Testis (tissue), 3 donors: ENCODE results near the gene SSU72. TPM values are rescaled to one million over a fixed set of nuclear protein-coding genes. Genes with fewer than 3 reads are reported as not detected.
"Not testable (repeated sequence)": the region's sequence is repeated elsewhere in the genome, so short reads cannot be mapped to it uniquely, and the experiment has no call there.

Experiments
- DNase-seq: peaks from one replicate; pipeline ENCODE4 v3.0.0-alpha.2; 2019
- H3K27ac ChIP-seq, 2 donors: fragments of 200-600 bp; sonication (generic); one replicate each; pipeline ENCODE4 v1.5.1; 2019
- H3K27me3 ChIP-seq: fragments of 200-600 bp; sonication (generic); one replicate; pipeline ENCODE4 v1.5.1; 2019
- H3K36me3 ChIP-seq: fragments of 200-600 bp; sonication (generic); one replicate; pipeline ENCODE4 v1.5.1; 2017; ENCODE audit warnings: low read depth; ENCODE audit errors: missing control alignments
- H3K4me1 ChIP-seq: fragments of 200-600 bp; sonication (generic); one replicate; pipeline ENCODE4 v1.5.1; 2019
- H3K4me3 ChIP-seq, 2 donors: fragments of 200-600 bp; sonication (generic); one replicate each; pipeline ENCODE4 v1.5.1; 2017 to 2019
- H3K9me3 ChIP-seq: fragments of 200-600 bp; sonication (generic); one replicate; pipeline ENCODE4 v1.5.1; 2017
- CTCF ChIP-seq, 3 experiments: fragments of 450-650 bp in 2 of 3; fragments of 200-600 bp in 1 of 3; sonication (generic) in 1 of 3; IDR thresholded peaks; one replicate each; pipeline ENCODE4 v1.5.1; 2016 to 2019; ENCODE audit warnings: antibody characterized with exemption in 3 of 3, mild to moderate bottlenecking in 2 of 3, moderate library complexity in 1 of 3
- POLR2A ChIP-seq: fragments of 450-650 bp; IDR thresholded peaks from one replicate; pipeline ENCODE4 v1.6.1; 2017; ENCODE audit warnings: antibody characterized with exemption, mild to moderate bottlenecking, moderate library complexity
- WGBS, 2 donors: methylation state at CpG; one replicate each; pipeline ENCODE4 v1.1.5; 2018; 5-methylcytosine and 5-hydroxymethylcytosine counted together
- intact Hi-C: fragments of 100-400 bp; cut with DNase I; formaldehyde crosslinking; loops from one replicate; pipeline ENCODE4 v1.15.1; 2023; ENCODE audit warnings: low total_unique reads
- polyA plus RNA-seq: library from polyadenylated mRNA; stranded (reverse); fragments of 350-450 nt; fragmentation: Illumina TruSeq; extraction: RNeasy Lipid Tissue Mini Kit (QIAGEN cat#74804); gene quantifications from one replicate; pipeline ENCODE4 v1.2.3, GENCODE V29; 2014; ENCODE audit warnings: low read depth, low replicate concordance; ENCODE audit not compliant: insufficient read depth
- total RNA-seq, 2 donors: library from RNA; depleted of rRNA; stranded (reverse); fragments of >200 nt; gene quantifications; one replicate each; pipeline ENCODE4 v1.2.3, GENCODE V29; 2016

Gene SSU72
- total and polyA plus RNA-seq, 3 donors from 2014 or later, result 67.0 to 158 (median 146) TPM

GRCh38 chr1:1562556-1563195, 12.0 kb downstream of the SSU72 start:
- intact Hi-C loops, result no loop called here
- no peak for DNase-seq
- WGBS, 2 donors, result 83 to 85% methylated on average over 13 to 19 of the region's 21 CpGs
- no peak overlapping the region for H3K4me3 ChIP-seq
- H3K27ac ChIP-seq, result no peak overlapping the region
- H3K4me1 ChIP-seq, result peaks cover 10% of the 10 kb centered on the region
- TF ChIP-seq CTCF (IDR thresholded peaks at IDR 0.05), result no peak
- TF ChIP-seq POLR2A, result no peak
- H3K27me3 ChIP-seq, result no peaks in the 10 kb centered on the region
- H3K9me3 ChIP-seq, result no peaks in the 10 kb centered on the region
- no peaks in the 10 kb centered on the region for H3K36me3 ChIP-seq

- 85 to 88% methylated on average over 12 to 15 of the region's 15 CpGs for WGBS, 2 donors
- Histone ChIP-seq H3K4me1 (peaks cover 5% of the 10 kb centered on the region), H3K4me3 (no peak overlapping the region), H3K27me3 (no peaks in the 10 kb centered on the region), H3K9me3 (no peaks in the 10 kb centered on the region), H3K36me3 (no peaks in the 10 kb centered on the region), H3K27ac (no peak overlapping the region)
- TF ChIP-seq CTCF (IDR thresholded peaks at IDR 0.05) (no peak), POLR2A (no peak)
- no peak for DNase-seq
- intact Hi-C loops, result no loop called here
Observed at GRCh38 chr1:1561801-1562470, 12.7 kb downstream of the SSU72 start.

DNA sequence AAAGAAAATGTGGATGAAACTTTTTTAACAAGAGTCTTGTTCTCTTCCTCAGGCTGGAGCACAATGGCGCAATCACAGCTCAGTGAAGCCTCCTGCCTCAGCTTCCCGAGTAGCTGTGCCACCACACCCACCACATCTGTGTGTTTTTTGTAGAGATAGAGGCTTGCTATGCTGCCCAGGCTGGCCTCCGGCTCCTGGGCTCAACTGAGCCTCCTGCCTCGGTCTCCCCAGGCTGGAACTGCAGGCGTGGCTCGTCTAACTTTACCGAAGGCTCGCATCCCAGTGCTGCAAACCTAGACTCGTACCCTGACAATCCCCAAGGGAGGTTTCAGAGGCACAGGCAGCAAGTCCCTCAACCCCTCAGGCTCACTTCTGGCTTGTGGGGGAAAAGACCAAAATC, 14.5 kb downstream of the SSU72 start:
- no peaks in the 10 kb centered on the region for H3K9me3 ChIP-seq
- H3K4me1 ChIP-seq, result peaks cover 5% of the 10 kb centered on the region
- DNase-seq, result no peak
- TF ChIP-seq POLR2A (no peak), CTCF (IDR thresholded peaks at IDR 0.05) (no peak)
- no peaks in the 10 kb centered on the region for H3K36me3 ChIP-seq
- no peak overlapping the region for H3K4me3 ChIP-seq
- no peaks in the 10 kb centered on the region for H3K27me3 ChIP-seq
- no peak overlapping the region for H3K27ac ChIP-seq
- intact Hi-C loops, result no loop called here
- 84 to 96% methylated on average over 6 to 9 of the region's 9 CpGs for WGBS, 2 donors

GRCh38 chr1:1559066-1559465, 15.6 kb downstream of the SSU72 start:
- no peak overlapping the region for H3K27ac ChIP-seq
- H3K4me1 ChIP-seq, result peaks cover 5% of the 10 kb centered on the region
- H3K27me3 ChIP-seq, result no peaks in the 10 kb centered on the region
- DNase-seq, result no peak
- no peaks in the 10 kb centered on the region for H3K9me3 ChIP-seq
- H3K36me3 ChIP-seq, result no peaks in the 10 kb centered on the region
- intact Hi-C loops, result no loop called here
- 53 to 68% methylated on average over 17 of the region's 17 CpGs for WGBS, 2 donors
- H3K4me3 ChIP-seq, result no peak overlapping the region
- TF ChIP-seq CTCF (IDR thresholded peaks at IDR 0.05) (no peak), POLR2A (no peak)

- Histone ChIP-seq H3K4me3 (no peak overlapping the region), H3K9me3 (no peaks in the 10 kb centered on the region), H3K4me1 (peaks cover 5% of the 10 kb centered on the region), H3K27me3 (no peaks in the 10 kb centered on the region), H3K36me3 (no peaks in the 10 kb centered on the region), H3K27ac (no peak overlapping the region)
- intact Hi-C loops, result no loop called here
- no peak for DNase-seq
- TF ChIP-seq CTCF (IDR thresholded peaks at IDR 0.05), result no peak
- TF ChIP-seq POLR2A, result no peak
- 76 to 84% methylated on average over 4 of the region's 4 CpGs for WGBS, 2 donors
Observed at GRCh38 chr1:1558591-1558990, 16.1 kb downstream of the SSU72 start.

GRCh38 chr1:1557688-1558087, 17.0 kb downstream of the SSU72 start:
- H3K4me1 ChIP-seq, H3K27ac ChIP-seq, H3K36me3 ChIP-seq, H3K27me3 ChIP-seq, DNase-seq, H3K9me3 ChIP-seq, H3K4me3 ChIP-seq, intact Hi-C loops: not testable (repeated sequence)
- WGBS, 2 donors, result 90 to 94% methylated on average over 6 to 7 of the region's 7 CpGs

DNA sequence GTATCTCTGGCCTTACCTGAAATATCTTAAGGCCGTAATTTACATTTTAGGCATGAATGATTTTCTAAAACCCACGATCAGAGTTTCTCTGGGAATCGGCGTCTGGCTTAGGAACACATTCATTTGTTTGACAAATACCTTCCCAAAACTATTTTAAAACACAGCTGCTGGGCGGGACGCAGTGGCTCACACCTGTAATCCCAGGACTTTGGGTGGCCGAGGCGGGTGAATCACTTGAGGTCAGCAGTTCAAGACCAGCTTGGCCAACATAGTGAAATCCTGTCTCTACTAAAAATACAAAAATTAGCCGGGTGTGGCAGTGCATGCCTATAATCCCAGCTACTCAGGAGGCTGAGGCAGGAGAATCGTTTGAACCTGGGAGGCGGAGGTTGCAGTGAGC, 17.7 kb downstream of the SSU72 start:
- intact Hi-C loops, H3K9me3 ChIP-seq, H3K4me3 ChIP-seq, H3K27ac ChIP-seq, DNase-seq, H3K27me3 ChIP-seq, H3K4me1 ChIP-seq, H3K36me3 ChIP-seq: not testable (repeated sequence)
- 95% methylated on average over 11 of the region's 11 CpGs for WGBS, 2 donors
